GDM1 (cell line): ENCODE results near the gene CTSS.
"Not testable (repeated sequence)": the region's sequence is repeated elsewhere in the genome, so short reads cannot be mapped to it uniquely, and the experiment has no call there.

Source experiments
- DNase-seq: peaks from one replicate; lab custom pipeline; 2025; lab: John Stamatoyannopoulos, UW

CTSS gene

GRCh38 chr1:150775276-150775675 is 9.7 kb upstream of the CTSS start:
- DNase-seq, result no peak

- DNase-seq, result no peak
These were observed 6.7 kb upstream of the CTSS start for GRCh38 chr1:150772326-150772725.

GRCh38 chr1:150767704-150768103 is 2.1 kb upstream of the CTSS start:
- not testable (repeated sequence) for DNase-seq

- not testable (repeated sequence) for DNase-seq
These were observed 361 bp upstream of the CTSS start for GRCh38 chr1:150765977-150766301.

- no peak for DNase-seq
These were observed 919 bp downstream of the CTSS start for GRCh38 chr1:150764617-150765101.

- DNase-seq, result no peak
These were observed 2.6 kb downstream of the CTSS start for GRCh38 chr1:150763018-150763417.

GRCh38 chr1:150762552-150762951 is 3.0 kb downstream of the CTSS start:
- no peak for DNase-seq

GRCh38 chr1:150761801-150762200 is 3.8 kb downstream of the CTSS start:
- no peak for DNase-seq

- no peak for DNase-seq
These were observed 5.6 kb downstream of the CTSS start for GRCh38 chr1:150760013-150760412.

GRCh38 chr1:150753416-150753815 is 12.2 kb downstream of the CTSS start:
- no peak for DNase-seq

- DNase-seq, result no peak
These were observed 14.1 kb downstream of the CTSS start for GRCh38 chr1:150751443-150751842.

GRCh38 chr1:150749720-150750311 is 15.8 kb downstream of the CTSS start:
- DNase-seq, result no peak

GRCh38 chr1:150748878-150749719 is 16.5 kb downstream of the CTSS start:
- DNase-seq, result no peak

- DNase-seq, result no peak
These were observed 35.4 kb downstream of the CTSS start for GRCh38 chr1:150730130-150730721.

GRCh38 chr1:150724336-150724735 is 41.2 kb downstream of the CTSS start:
- DNase-seq, result no peak

GRCh38 chr1:150720703-150721102 is 44.9 kb downstream of the CTSS start, which contains the start of gene HORMAD1:
Gene HORMAD1 (minus strand): TSS chr1:150720895. CDS start chr1:150719505, 1,390 bp downstream.
- DNase-seq, result no peak

GRCh38 chr1:150720098-150720497 is 45.5 kb downstream of the CTSS start:
- no peak for DNase-seq

- DNase-seq, result no peak
These were observed 47.2 kb downstream of the CTSS start for GRCh38 chr1:150718225-150718891.

GRCh38 chr1:150709031-150709430 is 56.5 kb downstream of the CTSS start:
- DNase-seq, result not testable (repeated sequence)

GRCh38 chr1:150708595-150708994 is 57.0 kb downstream of the CTSS start:
- DNase-seq, result no peak

- DNase-seq, result no peak
These were observed 59.5 kb downstream of the CTSS start for GRCh38 chr1:150706091-150706490.

GRCh38 chr1:150703427-150703826 is 62.2 kb downstream of the CTSS start:
- no peak for DNase-seq
